SU-DHL-6 (cell line): Measurements from ENCODE around the gene IRAK1.

ENCODE experiments used
- H2AFZ ChIP-seq: fragments of 200-600 bp; sonication (generic); 2 replicates; pipeline ENCODE4 v1.6.1; 2014; ENCODE audit warnings: low read depth, mild to moderate bottlenecking, moderate library complexity, mixed read lengths, antibody characterized with exemption, low read length; ENCODE audit not compliant: severe bottlenecking
- H3F3A ChIP-seq: fragments of 200-600 bp; shearing (Covaris generic); 2 replicates; pipeline ENCODE4 v1.6.0; 2016; ENCODE audit warnings: antibody characterized with exemption, mild to moderate bottlenecking; ENCODE audit not compliant: insufficient read depth
- H3K27ac ChIP-seq: fragments of 200-600 bp; sonication (generic); 2 replicates; pipeline ENCODE4 v1.5.1; 2016; ENCODE audit warnings: low read depth, mild to moderate bottlenecking, low read length, moderate library complexity, mixed read lengths
- H3K27me3 ChIP-seq: fragments of 200-600 bp; sonication (generic), shearing (Covaris generic); 2 replicates; pipeline ENCODE4 v1.6.0; 2014; ENCODE audit warnings: mild to moderate bottlenecking, low read length
- H3K36me3 ChIP-seq: fragments of 200-600 bp; sonication (generic); 2 replicates; pipeline ENCODE4 v1.6.1; 2014; ENCODE audit warnings: mild to moderate bottlenecking, low read length, mixed read lengths
- H3K4me2 ChIP-seq: fragments of 300-600, 200-600 bp; shearing (Covaris generic), sonication (generic); 2 replicates; pipeline ENCODE4 v1.6.0; 2014; ENCODE audit warnings: low read length, low read depth, mild to moderate bottlenecking; ENCODE audit not compliant: poor library complexity, severe bottlenecking
- H3K4me3 ChIP-seq: fragments of 200-600 bp; sonication (generic); 2 replicates; pipeline ENCODE4 v1.5.1; 2014; ENCODE audit warnings: antibody characterized with exemption, low read length, mild to moderate bottlenecking, mixed read lengths; ENCODE audit not compliant: insufficient read depth, poor library complexity, severe bottlenecking
- H3K79me2 ChIP-seq: fragments of 200-600 bp; sonication (generic); 2 replicates; pipeline ENCODE4 v1.6.1; 2014; ENCODE audit warnings: mild to moderate bottlenecking, low read length, moderate library complexity; ENCODE audit not compliant: insufficient read depth
- H3K9ac ChIP-seq: fragments of 200-600 bp; sonication (generic); 2 replicates; pipeline ENCODE4 v1.7.0; 2014; ENCODE audit warnings: mild to moderate bottlenecking, low read length
- H3K9me2 ChIP-seq: fragments of 200-600 bp; sonication (generic); replicated peaks from 2 replicates; pipeline ENCODE4 v1.6.1; 2014; ENCODE audit warnings: low read length; ENCODE audit not compliant: insufficient read depth
- H3K9me3 ChIP-seq: fragments of 200-600 bp; sonication (generic); 2 replicates; pipeline ENCODE4 v1.6.1; 2014; ENCODE audit warnings: low read length, mixed read lengths; ENCODE audit not compliant: insufficient read depth
- H4K20me1 ChIP-seq: fragments of 200-600 bp; sonication (generic); 2 replicates; pipeline ENCODE4 v1.6.1; 2014; ENCODE audit warnings: low read depth, mild to moderate bottlenecking, antibody characterized with exemption, low read length, moderate library complexity, mixed read lengths
- CTCF ChIP-seq: fragments of 200-600 bp; sonication (generic); IDR thresholded peaks from one replicate; pipeline ENCODE4 v1.5.1; 2017; ENCODE audit warnings: antibody characterized with exemption, mild to moderate bottlenecking, low read length, moderate library complexity; ENCODE audit not compliant: insufficient read depth, poor library complexity, severe bottlenecking
- EZH2phosphoT487 ChIP-seq: fragments of 200-600 bp; sonication (generic), shearing (Covaris generic); conservative IDR thresholded peaks from 2 replicates; pipeline ENCODE4 v1.6.1; 2018; ENCODE audit warnings: mild to moderate bottlenecking, antibody characterized with exemption, low read length, moderate library complexity, mixed read lengths

IRAK1 gene

GRCh38 chrX:153966283-153966688 lies 53.4 kb downstream of the IRAK1 start:
- TF ChIP-seq CTCF (no peak), EZH2phosphoT487 (no peak)
- Histone ChIP-seq H2AFZ (no peak overlapping the region), H3K9ac (peak overlapping the region; percentile 100), H3K79me2 (peaks cover 98% of the 10 kb centered on the region), H3K27me3 (no peaks in the 10 kb centered on the region), H3K4me2 (peak overlapping the region; percentile 96), H3K9me2 (no peaks in the 10 kb centered on the region), H3K27ac (no peak overlapping the region), H4K20me1 (peaks cover 19% of the 10 kb centered on the region), H3K36me3 (0 out of 2 replicates have a peak, but pooled peaks cover 4% of the 10 kb centered on the region), H3K9me3 (no peaks in the 10 kb centered on the region), H3F3A (no peaks in the 10 kb centered on the region), H3K4me3 (peak overlapping the region; percentile 10)

GRCh38 chrX:153965406-153965805 lies 54.3 kb downstream of the IRAK1 start:
- no peaks in the 10 kb centered on the region for H3K27me3 ChIP-seq
- H3K36me3 ChIP-seq, result 0 out of 2 replicates have a peak, but pooled peaks cover 4% of the 10 kb centered on the region

GRCh38 chrX:153964105-153964504 lies 55.6 kb downstream of the IRAK1 start:
- Histone ChIP-seq H3K4me3 (no peak overlapping the region), H3K27ac (no peak overlapping the region), H3K79me2 (peaks cover 77% of the 10 kb centered on the region), H3K9ac (no peak overlapping the region), H2AFZ (no peak overlapping the region), H3K9me3 (no peaks in the 10 kb centered on the region), H3K9me2 (no peaks in the 10 kb centered on the region), H3K36me3 (0 out of 2 replicates have a peak, but pooled peaks cover 4% of the 10 kb centered on the region), H3K4me2 (no peak overlapping the region), H3K27me3 (no peaks in the 10 kb centered on the region), H3F3A (no peaks in the 10 kb centered on the region), H4K20me1 (peaks cover 19% of the 10 kb centered on the region)
- TF ChIP-seq EZH2phosphoT487 (no peak), CTCF (no peak)

More at GRCh38 chrX:153965406-153965805, 54.3 kb downstream of the IRAK1 start:
- peaks cover 89% of the 10 kb centered on the region for H3K79me2 ChIP-seq
- TF ChIP-seq EZH2phosphoT487, result no peak
- TF ChIP-seq CTCF, result no peak
- no peak overlapping the region for H2AFZ ChIP-seq
- no peak overlapping the region for H3K9ac ChIP-seq
- no peak overlapping the region for H3K27ac ChIP-seq
- H4K20me1 ChIP-seq, result peaks cover 19% of the 10 kb centered on the region
- no peak overlapping the region for H3K4me2 ChIP-seq
- no peak overlapping the region for H3K4me3 ChIP-seq
- no peaks in the 10 kb centered on the region for H3F3A ChIP-seq
- H3K9me3 ChIP-seq, result no peaks in the 10 kb centered on the region
- H3K9me2 ChIP-seq, result no peaks in the 10 kb centered on the region
